ENCODE data around the gene GDF7. TPM values are rescaled to one million over a fixed set of nuclear protein-coding genes. Genes with fewer than 3 reads are reported as not detected.

GDF7 gene
- total and polyA plus RNA-seq, 2 experiments from 2014 or later, result 0.24 to 0.37 TPM

GRCh38 chr2:20650393-20650876, 16.5 kb upstream of the GDF7 start:
- H4K20me1 ChIP-seq (ENCODE audit: insufficient read depth, poor library complexity, severe bottlenecking), result no peaks in the 10 kb centered on the region
- DNase-seq (ENCODE audit: low spot score), result peak; percentile 58
- no peaks in the 10 kb centered on the region for H3K27me3 ChIP-seq
- H3K36me3 ChIP-seq (replicated peaks; ENCODE audit: insufficient read depth, low read depth), result no peaks in the 10 kb centered on the region
- peaks cover 20% of the 10 kb centered on the region for H3K4me1 ChIP-seq (ENCODE audit: insufficient read depth)
- WGBS (ENCODE audit: low lambda C conversion rate, missing lambda C conversion rate), result 18% methylated on average over 19 of the region's 19 CpGs
- TF ChIP-seq EZH2phosphoT487 (IDR thresholded peaks at IDR 0.05; ENCODE audit: low read depth, severe bottlenecking, unreplicated experiment), result no peak
- no peak for TF ChIP-seq EZH2 (IDR thresholded peaks at IDR 0.05; ENCODE audit: borderline replicate concordance)
- TF ChIP-seq CTCF (IDR thresholded peaks at IDR 0.05; ENCODE audit: poor library complexity), result no peak
- peaks cover 33% of the 10 kb centered on the region for H3K79me2 ChIP-seq
- no peaks in the 10 kb centered on the region for H3K9me2 ChIP-seq (replicated peaks; ENCODE audit: insufficient read depth)
- H3K4me3 ChIP-seq, result peak overlapping the region; percentile 94
- peak overlapping the region; percentile 96 for H2AFZ ChIP-seq
- H3K27ac ChIP-seq, result peak overlapping the region; percentile 90
- peak overlapping the region; percentile 98 for H3K4me2 ChIP-seq
- no peaks in the 10 kb centered on the region for H3K9me3 ChIP-seq (ENCODE audit: low read depth)

GRCh38 chr2:20650877-20651730, 15.8 kb upstream of the GDF7 start, which contains the start of gene HS1BP3:
Gene HS1BP3, minus strand, starts transcription at chr2:20651098. Its CDS starts 35 bp downstream, at chr2:20651063.
- TF ChIP-seq CTCF (IDR thresholded peaks at IDR 0.05; ENCODE audit: poor library complexity), result peak; percentile 76
- TF ChIP-seq EZH2phosphoT487 (IDR thresholded peaks at IDR 0.05; ENCODE audit: low read depth, severe bottlenecking, unreplicated experiment), result no peak
- Histone ChIP-seq H3K9me2 (replicated peaks; ENCODE audit: insufficient read depth) (no peaks in the 10 kb centered on the region), H2AFZ (peak within 1 kb of the TSS; percentile 99), H3K4me3 (peak within 1 kb of the TSS; percentile 94), H3K36me3 (replicated peaks; ENCODE audit: insufficient read depth, low read depth) (no peaks in the 10 kb centered on the region), H3K79me2 (peaks cover 33% of the 10 kb centered on the region), H4K20me1 (ENCODE audit: insufficient read depth, poor library complexity, severe bottlenecking) (no peaks in the 10 kb centered on the region), H3K9me3 (ENCODE audit: low read depth) (no peaks in the 10 kb centered on the region), H3K27ac (peak within 1 kb of the TSS; percentile 92), H3K4me1 (ENCODE audit: insufficient read depth) (peaks cover 20% of the 10 kb centered on the region), H3K27me3 (no peaks in the 10 kb centered on the region), H3K4me2 (peak within 1 kb of the TSS; percentile 98)
- DNase-seq (ENCODE audit: low spot score), result peak; percentile 94
- under 1% methylated on average over 50 of the region's 72 CpGs for WGBS (ENCODE audit: low lambda C conversion rate, missing lambda C conversion rate)

- peak overlapping the region; percentile 92 for H3K27ac ChIP-seq
These were observed 15.2 kb upstream of the GDF7 start for GRCh38 chr2:20651731-20652099.

More at GRCh38 chr2:20651731-20652099, 15.2 kb upstream of the GDF7 start:
- no peaks in the 10 kb centered on the region for H3K36me3 ChIP-seq (replicated peaks; ENCODE audit: insufficient read depth, low read depth)
- peaks cover 33% of the 10 kb centered on the region for H3K79me2 ChIP-seq
- H3K9me2 ChIP-seq (replicated peaks; ENCODE audit: insufficient read depth), result no peaks in the 10 kb centered on the region
- H4K20me1 ChIP-seq (ENCODE audit: insufficient read depth, poor library complexity, severe bottlenecking), result no peaks in the 10 kb centered on the region
- DNase-seq (ENCODE audit: low spot score), result no peak
- no peaks in the 10 kb centered on the region for H3K9me3 ChIP-seq (ENCODE audit: low read depth)
- TF ChIP-seq CTCF (IDR thresholded peaks at IDR 0.05; ENCODE audit: poor library complexity) (no peak), EZH2 (IDR thresholded peaks at IDR 0.05; ENCODE audit: borderline replicate concordance) (no peak), EZH2phosphoT487 (IDR thresholded peaks at IDR 0.05; ENCODE audit: low read depth, severe bottlenecking, unreplicated experiment) (no peak)
- peaks cover 20% of the 10 kb centered on the region for H3K4me1 ChIP-seq (ENCODE audit: insufficient read depth)
- H3K27me3 ChIP-seq, result peaks cover 5% of the 10 kb centered on the region
- H3K4me3 ChIP-seq, result no peak overlapping the region
- peak overlapping the region; percentile 85 for H3K4me2 ChIP-seq
- 77% methylated on average over 7 of the region's 7 CpGs for WGBS (ENCODE audit: low lambda C conversion rate, missing lambda C conversion rate)
- peak overlapping the region; percentile 99 for H2AFZ ChIP-seq

Data from hepatocyte (in vitro differentiated cells).